ENCODE measurements around the gene DTL. TPM values are rescaled to one million over a fixed set of nuclear protein-coding genes. Genes with fewer than 3 reads are reported as not detected.
A peak's percentile ranks its signal among the peaks of the same experiment; 100 is the strongest.

Gene DTL
- total and polyA plus RNA-seq, 11 donors, result 0.08 to 6.2 (median 0.44) TPM; not detected in 1

DNA sequence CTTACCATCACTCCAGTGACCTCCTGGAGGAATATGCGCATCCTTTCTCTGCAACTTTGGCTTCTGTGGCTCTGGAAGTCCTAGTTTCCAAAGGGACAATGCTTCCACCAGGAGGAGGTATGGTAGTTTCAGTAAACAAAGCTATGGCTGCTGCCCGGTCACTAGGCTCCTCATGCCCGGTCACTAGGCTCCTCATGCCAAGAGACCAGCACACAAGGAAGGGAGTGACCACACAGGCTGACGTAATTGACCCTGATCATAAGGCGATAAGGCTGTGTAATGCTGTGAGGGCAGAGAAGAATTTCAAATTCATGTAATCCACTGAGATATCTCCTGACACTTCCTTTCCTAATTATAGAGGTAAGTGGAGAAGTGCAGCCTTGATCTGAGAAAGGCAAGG lies 102.9 kb downstream of the DTL start:
- DNase-seq (peak in 3 of 5 donors; percentile 15 to 47 (median 28)), ATAC-seq (peak in 3 of 4 donors; percentile 60 to 77 (median 69))
- intact Hi-C loops (cut with DNase I), result no loop called here
- Histone ChIP-seq H3K36me3 (no peaks in the 10 kb centered on the region), H3K9me3 (peaks cover 0 to 11% (median 0%) of the 10 kb centered on the region in 12 donors), H3K4me3 (no peak overlapping the region), H3K27me3 (no peaks in the 10 kb centered on the region), H3K27ac (no peak overlapping the region), H3K4me1 (no peaks in the 10 kb centered on the region)
- TF ChIP-seq, protein P1, sequence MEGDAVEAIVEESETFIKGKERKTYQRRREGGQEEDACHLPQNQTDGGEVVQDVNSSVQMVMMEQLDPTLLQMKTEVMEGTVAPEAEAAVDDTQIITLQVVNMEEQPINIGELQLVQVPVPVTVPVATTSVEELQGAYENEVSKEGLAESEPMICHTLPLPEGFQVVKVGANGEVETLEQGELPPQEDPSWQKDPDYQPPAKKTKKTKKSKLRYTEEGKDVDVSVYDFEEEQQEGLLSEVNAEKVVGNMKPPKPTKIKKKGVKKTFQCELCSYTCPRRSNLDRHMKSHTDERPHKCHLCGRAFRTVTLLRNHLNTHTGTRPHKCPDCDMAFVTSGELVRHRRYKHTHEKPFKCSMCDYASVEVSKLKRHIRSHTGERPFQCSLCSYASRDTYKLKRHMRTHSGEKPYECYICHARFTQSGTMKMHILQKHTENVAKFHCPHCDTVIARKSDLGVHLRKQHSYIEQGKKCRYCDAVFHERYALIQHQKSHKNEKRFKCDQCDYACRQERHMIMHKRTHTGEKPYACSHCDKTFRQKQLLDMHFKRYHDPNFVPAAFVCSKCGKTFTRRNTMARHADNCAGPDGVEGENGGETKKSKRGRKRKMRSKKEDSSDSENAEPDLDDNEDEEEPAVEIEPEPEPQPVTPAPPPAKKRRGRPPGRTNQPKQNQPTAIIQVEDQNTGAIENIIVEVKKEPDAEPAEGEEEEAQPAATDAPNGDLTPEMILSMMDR (IDR thresholded peaks at IDR 0.05), result peak in 7 of 12 donors; percentile 14 to 45 (median 31)
- no peak for TF ChIP-seq POLR2A (IDR thresholded peaks at IDR 0.05)
- 68 to 92% (median 75%) methylated on average over 5 of the region's 5 CpGs for WGBS, 4 donors

DNA sequence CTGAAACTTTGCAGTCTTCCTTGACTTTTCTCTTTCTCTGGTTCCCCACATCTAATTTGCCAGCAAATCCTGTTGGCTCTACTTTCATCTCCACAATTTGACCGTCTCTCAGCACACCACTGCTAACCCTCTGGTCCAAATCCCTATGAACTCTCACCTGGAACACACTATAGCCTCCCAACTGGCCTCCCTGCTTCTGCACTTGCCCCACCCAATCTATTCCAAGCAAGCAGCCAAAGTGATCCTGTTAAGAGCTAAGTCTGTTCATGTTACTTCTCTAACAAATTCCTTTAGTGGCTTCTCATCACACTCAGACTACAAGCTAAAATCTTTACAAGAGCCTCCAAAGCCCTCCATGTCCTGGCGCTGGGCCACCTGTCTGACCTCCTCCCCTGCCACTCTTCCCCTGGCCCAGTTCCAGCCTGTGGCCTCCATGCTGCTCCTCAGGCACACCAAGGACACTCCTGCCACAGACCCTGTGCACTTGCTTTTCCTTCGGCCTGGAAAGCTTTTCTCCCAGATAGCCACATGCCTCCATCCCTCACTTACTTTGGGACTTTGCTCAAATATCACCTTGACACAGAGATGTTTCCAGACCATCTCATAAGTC lies 104.1 kb downstream of the DTL start:
- Histone ChIP-seq H3K27ac (no peak overlapping the region), H3K9me3 (peaks cover 0 to 11% (median 0%) of the 10 kb centered on the region in 12 donors), H3K4me3 (no peak overlapping the region), H3K27me3 (no peaks in the 10 kb centered on the region), H3K4me1 (no peaks in the 10 kb centered on the region), H3K36me3 (no peaks in the 10 kb centered on the region)
- intact Hi-C loops (cut with DNase I), result no loop called here
- TF ChIP-seq, protein P1 (IDR thresholded peaks at IDR 0.05), result no peak
- no peak for TF ChIP-seq POLR2A (IDR thresholded peaks at IDR 0.05)
- WGBS, 4 donors, result 79 to 89% (median 88%) methylated on average over 3 of the region's 3 CpGs
- DNase-seq, result peak in 1 of 5 donors; percentile 32
- ATAC-seq, result no peak

DNA sequence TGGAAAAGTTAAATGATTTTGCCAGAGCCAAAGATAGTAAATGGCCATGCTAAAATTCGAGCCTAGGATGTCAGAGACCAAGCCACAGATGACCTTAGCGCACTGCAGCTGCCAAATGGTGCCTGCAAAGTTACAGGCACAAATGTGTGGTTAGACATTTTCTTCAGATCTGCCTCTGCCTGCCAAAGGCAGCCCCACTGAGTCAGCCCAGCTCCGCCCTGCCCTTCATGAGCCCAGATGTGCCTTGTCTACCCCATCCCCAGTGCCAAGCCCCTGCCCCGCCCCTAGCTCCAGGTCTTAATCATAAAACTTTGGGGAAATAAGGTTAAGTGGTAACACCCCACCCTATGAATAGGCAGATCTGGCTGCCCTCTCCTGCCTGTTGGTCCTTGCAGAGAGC lies 105.9 kb downstream of the DTL start:
- no peak overlapping the region for H3K27ac ChIP-seq
- 88 to 95% (median 91%) methylated on average over 4 of the region's 4 CpGs for WGBS, 4 donors

DNA sequence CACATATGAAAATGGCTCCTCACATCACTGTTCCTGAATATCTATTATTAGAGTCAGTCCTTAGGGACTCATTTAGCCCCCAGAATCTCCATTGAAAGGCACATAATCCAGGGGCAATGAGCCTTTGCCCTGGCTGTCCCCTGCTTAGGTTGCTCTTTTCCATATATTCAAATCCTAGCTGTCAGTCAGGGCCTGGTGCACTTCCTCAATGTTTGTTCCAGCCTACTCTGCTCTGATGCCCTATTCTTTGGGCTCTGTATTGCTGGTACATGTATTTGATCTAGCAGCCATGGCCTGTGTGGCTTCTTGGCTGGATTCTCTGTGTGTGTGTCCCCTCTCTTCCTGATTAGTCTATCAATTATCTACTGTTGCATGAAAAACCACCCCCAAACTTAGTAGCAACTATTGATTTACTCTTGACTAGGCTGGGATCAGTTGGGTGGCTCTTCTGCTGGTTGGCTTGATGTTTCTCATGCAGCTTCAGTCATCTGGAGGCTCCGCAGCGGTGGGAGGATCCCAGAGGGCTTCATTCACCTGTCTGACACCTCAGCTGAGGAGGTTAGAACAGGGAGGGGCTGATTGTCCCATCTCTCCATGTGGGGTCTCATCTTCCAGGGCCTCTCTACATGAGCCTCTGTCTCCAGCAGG lies 107.5 kb downstream of the DTL start:
- H3K4me3 ChIP-seq, result no peak overlapping the region
- 99 to 100% (median 100%) methylated on average over 1 to 2 of the region's 2 CpGs for WGBS, 4 donors
- H3K27ac ChIP-seq, result no peak overlapping the region
- H3K27me3 ChIP-seq, result no peaks in the 10 kb centered on the region
- no peaks in the 10 kb centered on the region for H3K9me3 ChIP-seq
- H3K36me3 ChIP-seq, result no peaks in the 10 kb centered on the region
- ATAC-seq, result no peak
- intact Hi-C loops (cut with DNase I), result no loop called here
- DNase-seq, result no peak
- H3K4me1 ChIP-seq, result no peaks in the 10 kb centered on the region
- no peak for TF ChIP-seq POLR2A (IDR thresholded peaks at IDR 0.05)
- TF ChIP-seq, protein P1 (IDR thresholded peaks at IDR 0.05), result no peak

More for the DNA sequence above, 105.9 kb downstream of the DTL start:
- intact Hi-C loops (cut with DNase I), result no loop called here
- no peak for DNase-seq
- Histone ChIP-seq H3K27me3 (no peaks in the 10 kb centered on the region), H3K4me1 (no peaks in the 10 kb centered on the region), H3K36me3 (no peaks in the 10 kb centered on the region), H3K4me3 (no peak overlapping the region), H3K9me3 (peaks cover 0 to under 1% (median 0%) of the 10 kb centered on the region in 12 donors)
- TF ChIP-seq, protein P1 (IDR thresholded peaks at IDR 0.05), result no peak
- no peak for TF ChIP-seq POLR2A (IDR thresholded peaks at IDR 0.05)
- ATAC-seq, result no peak

Data from heart left ventricle (tissue), 16 donors.